Pancreas (tissue), 10 donors: ENCODE data around the gene ABLIM2. TPM values are rescaled to one million over a fixed set of nuclear protein-coding genes. Genes with fewer than 3 reads are reported as not detected.

Experiments used
- ATAC-seq, 4 donors: fragments of 200-7000 bp; cut with Tn5 transposase; one replicate each; pipeline versions ENCODE4 v1.8.0 to v1.9.1; 2020; ENCODE audit warnings: mild to moderate bottlenecking in 4 of 4, moderate library complexity in 4 of 4
- DNase-seq, 6 donors: peaks; one replicate each; pipeline ENCODE4 v3.0.0-alpha.2; 2020
- FAIRE-seq: peaks from 2 replicates; lab custom pipeline; 2012; peaks lifted over from hg19 to GRCh38; lab: Jason Lieb, UNC
- H3K27ac ChIP-seq, 4 donors: fragments of 200-600 bp; sonication (generic); 1 replicate in 3 of 4; 2 replicates in 1 of 4; pipeline versions ENCODE4 v1.5.0 to v1.8.0; 2020
- H3K27me3 ChIP-seq, 4 donors: fragments of 200-600 bp; one replicate each; pipeline ENCODE4 v1.8.0; 2021
- H3K36me3 ChIP-seq, 3 donors: fragments of 200-600 bp; sonication (generic) in 1 of 3; one replicate each; pipeline versions ENCODE4 v1.5.0 to v1.8.0; 2020 to 2021
- H3K4me1 ChIP-seq, 3 donors: fragments of 200-600 bp; one replicate each; pipeline ENCODE4 v1.8.0; 2021
- H3K4me3 ChIP-seq, 4 donors: fragments of 200-600 bp; sonication (generic) in 2 of 4; one replicate each; pipeline versions ENCODE4 v1.5.0 to v1.8.0; 2020 to 2021
- H3K9me3 ChIP-seq, 4 donors: fragments of 200-600 bp; one replicate each; pipeline ENCODE4 v1.8.0; 2021
- WGBS, 2 donors: extraction: QIAGEN DNeasy Blood & Tissue Kit; methylation state at CpG; one replicate each; pipeline ENCODE4 v1.1.7; 2013; 5-methylcytosine and 5-hydroxymethylcytosine counted together
- intact Hi-C, 3 donors: fragments of 100-400 bp; cut with DNase I; formaldehyde crosslinking; loops; one replicate each; pipeline versions ENCODE4 v1.11.1 to v1.14.2; 2022
- polyA plus RNA-seq, 2 donors: library from polyadenylated mRNA; stranded (reverse); fragments of 200-250 nt; gene quantifications; one replicate each; pipeline ENCODE4 v1.2.3, GENCODE V29; 2013
- total RNA-seq, 6 donors: library from RNA; stranded (reverse); fragmentation: NEBNext Ultra II Directional in 4 of 6; extraction: Animal tissue kit (Norgen Biotek cat#: 25700) in 4 of 6; gene quantifications; one replicate each; pipeline versions ENCODE4 v1.2.1 to v1.2.4, GENCODE V29; 2021 to 2023
- TF ChIP-seq, protein P1 (sequence below), 4 donors: fragments of 200-600 bp; sonication (generic) in 3 of 4; IDR thresholded peaks; one replicate each; pipeline versions ENCODE4 v1.5.0 to v1.8.0; 2021; ENCODE audit warnings: antibody characterized with exemption in 4 of 4
- donor health status: healthy with polysubstance abuse.
- donor health status: DM: no; HTN: no; CAD: no; lungs with moderate emphysema.
- donor health status: DM: no; HTN: no; CAD: no.
- donor health status: control.
- donor health status: control.
- donor health status: Bipolar disorder and iron deficiency.
- donor health status: DM: yes; HTN: yes; CAD: no.
- donor health status: DM: no; HTN: no; CAD: no.
- donor health status: DM: no; HTN: no; CAD: no.
- donor health status: DM: yes; HTN: yes; CAD: no.

Gene ABLIM2
- total and polyA plus RNA-seq, 8 donors, result 4.3 to 13.1 (median 6.6) TPM

DNA sequence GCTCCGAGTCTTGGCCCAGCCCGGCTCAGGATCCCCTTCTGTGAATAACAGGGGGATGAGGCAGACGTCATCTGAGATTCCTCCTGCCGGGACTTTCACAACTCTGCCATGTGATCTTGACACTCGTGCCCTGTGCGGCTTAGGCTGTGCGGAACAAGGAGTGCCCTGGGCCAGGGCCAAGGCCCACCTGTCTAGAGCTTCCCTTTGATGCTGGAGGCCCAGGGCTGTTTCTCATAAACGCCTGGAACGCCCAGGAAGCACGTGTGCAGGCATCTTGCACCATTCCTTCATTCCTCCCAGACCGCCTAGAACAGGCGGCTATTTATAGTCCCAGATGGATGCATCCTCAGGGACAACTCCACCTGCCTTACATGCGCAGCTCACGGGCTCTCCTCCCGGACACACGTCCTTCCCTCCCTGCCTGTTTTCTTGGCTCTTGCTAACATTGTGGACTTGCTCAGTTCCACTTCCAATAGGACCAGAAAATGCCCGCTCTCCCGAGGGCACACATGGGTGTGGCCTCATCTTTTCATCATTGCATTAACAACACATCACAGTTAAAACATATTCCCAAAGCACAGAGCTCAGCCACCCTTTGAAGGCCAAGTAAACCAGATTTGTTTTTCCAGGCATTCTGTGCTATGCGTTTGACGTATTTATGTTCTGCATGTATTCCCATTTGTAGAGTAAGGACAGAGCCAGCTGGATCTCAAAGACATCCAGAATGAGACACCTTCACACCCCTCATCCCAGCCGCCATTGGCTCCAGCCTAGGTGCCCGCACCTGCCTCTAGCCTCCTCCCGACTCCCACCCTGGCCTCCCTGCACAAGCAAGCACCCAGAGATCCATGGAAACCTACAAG, 57.2 kb downstream of the ABLIM2 start:
- WGBS, 2 donors, result 79 to 84% methylated on average over 23 of the region's 23 CpGs
- peak in 1 of 6 donors; percentile 12 for DNase-seq
- peak in 3 of 4 donors; percentile 20 to 64 (median 26) for ATAC-seq
- FAIRE-seq, result no peak
- Histone ChIP-seq H3K36me3 (no peaks in the 10 kb centered on the region), H3K27ac (no peak overlapping the region), H3K27me3 (no peaks in the 10 kb centered on the region), H3K4me1 (no peaks in the 10 kb centered on the region), H3K4me3 (no peak overlapping the region), H3K9me3 (no peaks in the 10 kb centered on the region)
- intact Hi-C loops, result no loop called here
- TF ChIP-seq, protein P1, sequence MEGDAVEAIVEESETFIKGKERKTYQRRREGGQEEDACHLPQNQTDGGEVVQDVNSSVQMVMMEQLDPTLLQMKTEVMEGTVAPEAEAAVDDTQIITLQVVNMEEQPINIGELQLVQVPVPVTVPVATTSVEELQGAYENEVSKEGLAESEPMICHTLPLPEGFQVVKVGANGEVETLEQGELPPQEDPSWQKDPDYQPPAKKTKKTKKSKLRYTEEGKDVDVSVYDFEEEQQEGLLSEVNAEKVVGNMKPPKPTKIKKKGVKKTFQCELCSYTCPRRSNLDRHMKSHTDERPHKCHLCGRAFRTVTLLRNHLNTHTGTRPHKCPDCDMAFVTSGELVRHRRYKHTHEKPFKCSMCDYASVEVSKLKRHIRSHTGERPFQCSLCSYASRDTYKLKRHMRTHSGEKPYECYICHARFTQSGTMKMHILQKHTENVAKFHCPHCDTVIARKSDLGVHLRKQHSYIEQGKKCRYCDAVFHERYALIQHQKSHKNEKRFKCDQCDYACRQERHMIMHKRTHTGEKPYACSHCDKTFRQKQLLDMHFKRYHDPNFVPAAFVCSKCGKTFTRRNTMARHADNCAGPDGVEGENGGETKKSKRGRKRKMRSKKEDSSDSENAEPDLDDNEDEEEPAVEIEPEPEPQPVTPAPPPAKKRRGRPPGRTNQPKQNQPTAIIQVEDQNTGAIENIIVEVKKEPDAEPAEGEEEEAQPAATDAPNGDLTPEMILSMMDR (IDR thresholded peaks at IDR 0.05), result no peak

DNA sequence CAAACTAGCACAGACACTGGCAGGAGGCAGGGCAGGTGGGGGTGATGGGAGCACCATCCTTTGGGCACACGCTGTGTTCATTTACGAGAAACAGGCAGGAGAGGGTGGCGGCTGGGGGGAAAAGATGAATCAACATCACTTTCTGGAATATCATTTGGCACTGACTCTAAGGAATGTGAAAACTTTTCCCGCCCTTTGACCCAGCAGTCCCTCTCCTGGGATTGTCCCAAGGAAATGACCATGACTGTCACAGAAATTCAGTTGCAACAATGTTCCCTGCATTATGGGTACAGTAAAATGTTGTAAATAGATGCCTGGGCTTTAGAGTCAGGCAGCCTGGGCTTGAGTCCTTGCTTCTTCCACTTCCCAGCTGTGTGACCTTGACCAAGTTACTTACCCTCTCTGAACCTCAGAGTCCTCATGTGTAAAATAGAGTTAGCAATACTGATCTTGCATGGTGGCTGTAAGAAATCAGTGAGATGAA, 58.6 kb downstream of the ABLIM2 start:
- peak in 2 of 4 donors; percentile 52 to 56 for ATAC-seq
- no peak for FAIRE-seq
- Histone ChIP-seq H3K9me3 (no peaks in the 10 kb centered on the region), H3K4me3 (no peak overlapping the region), H3K4me1 (no peaks in the 10 kb centered on the region), H3K27ac (no peak overlapping the region), H3K36me3 (no peaks in the 10 kb centered on the region), H3K27me3 (no peaks in the 10 kb centered on the region)
- WGBS, 2 donors, result 77 to 84% methylated on average over 4 of the region's 4 CpGs
- TF ChIP-seq, protein P1 (IDR thresholded peaks at IDR 0.05), result no peak
- intact Hi-C loops, result no loop called here
- DNase-seq, result peak in 1 of 6 donors; percentile 13

DNA sequence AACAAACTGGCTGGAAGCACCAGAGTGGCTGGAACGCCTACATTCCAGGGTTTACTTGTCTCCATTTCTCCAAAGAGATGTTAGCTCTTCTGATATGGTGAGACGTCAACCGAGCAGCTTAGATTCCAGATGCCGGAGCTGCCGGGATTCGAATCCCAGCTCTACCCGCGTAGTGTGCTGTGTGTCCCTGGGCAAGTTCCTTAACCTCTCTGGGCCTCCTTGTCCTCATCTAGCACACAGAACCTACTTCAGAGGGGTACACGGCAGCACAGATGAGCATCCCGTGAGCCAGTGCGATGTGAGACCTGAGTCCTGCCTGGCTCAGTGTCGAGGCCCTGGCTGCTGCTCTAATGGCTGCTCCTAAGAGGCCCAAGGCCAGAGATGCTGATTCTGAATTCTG, 60.1 kb downstream of the ABLIM2 start:
- DNase-seq (peak in 1 of 6 donors; percentile 24), ATAC-seq (no peak), FAIRE-seq (no peak)
- 93 to 98% methylated on average over 12 of the region's 12 CpGs for WGBS, 2 donors
- H3K4me3 ChIP-seq, result no peak overlapping the region
- TF ChIP-seq, protein P1 (IDR thresholded peaks at IDR 0.05), result no peak
- no peaks in the 10 kb centered on the region for H3K4me1 ChIP-seq
- no peaks in the 10 kb centered on the region for H3K9me3 ChIP-seq
- H3K36me3 ChIP-seq, result no peaks in the 10 kb centered on the region
- no peak overlapping the region for H3K27ac ChIP-seq
- H3K27me3 ChIP-seq, result no peaks in the 10 kb centered on the region
- intact Hi-C loops, result no loop called here

DNA sequence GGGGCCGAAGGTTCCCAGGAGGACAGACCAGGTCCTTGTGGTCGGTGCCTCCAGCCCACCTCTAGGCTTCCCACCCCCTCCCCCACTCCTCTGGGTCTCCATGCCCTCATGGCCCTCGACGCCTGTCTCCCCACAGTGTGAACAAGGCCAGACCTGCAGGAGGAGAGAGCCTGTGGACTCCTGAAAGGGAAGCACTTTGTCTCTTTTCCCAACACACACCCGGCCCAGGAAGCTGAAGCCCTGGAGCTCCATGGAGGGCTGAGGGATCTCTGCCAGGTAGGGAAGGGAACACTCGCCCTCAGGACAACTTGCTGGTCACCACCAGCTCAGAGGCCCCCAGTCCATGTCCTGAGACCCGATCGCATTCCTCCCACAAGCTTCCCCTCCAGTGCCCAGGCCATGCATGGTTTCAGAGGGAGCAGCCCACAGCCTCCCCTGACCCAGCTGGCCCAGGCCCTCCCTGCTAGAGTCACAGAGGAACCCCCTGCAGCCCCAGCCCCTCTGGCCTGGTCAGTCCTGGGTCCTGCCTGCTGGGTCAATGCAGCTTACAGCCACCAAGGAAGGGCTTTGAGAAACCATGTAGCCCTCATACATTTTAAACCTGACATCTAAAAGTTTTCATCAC, 60.8 kb downstream of the ABLIM2 start:
- H3K27me3 ChIP-seq, result no peaks in the 10 kb centered on the region
- no peaks in the 10 kb centered on the region for H3K9me3 ChIP-seq
- intact Hi-C loops, result no loop called here
- H3K27ac ChIP-seq, result no peak overlapping the region
- no peak overlapping the region for H3K4me3 ChIP-seq
- FAIRE-seq (no peak), ATAC-seq (no peak), DNase-seq (peak in 2 of 6 donors; percentile 11 to 65)
- TF ChIP-seq, protein P1 (IDR thresholded peaks at IDR 0.05), result no peak
- WGBS, 2 donors, result 81 to 90% methylated on average over 8 of the region's 8 CpGs
- H3K4me1 ChIP-seq, result no peaks in the 10 kb centered on the region
- H3K36me3 ChIP-seq, result no peaks in the 10 kb centered on the region
